Panc1 (cell line): Measurements from ENCODE around the gene ZDHHC11B.
"Not testable (repeated sequence)": the region's sequence is repeated elsewhere in the genome, so short reads cannot be mapped to it uniquely, and the experiment has no call there.

Experiments
- CTCF ChIP-seq: fragments of 450-650 bp; IDR thresholded peaks from 2 replicates; pipeline ENCODE4 v1.5.1; 2017; ENCODE audit warnings: mild to moderate bottlenecking
- SIN3A ChIP-seq: IDR thresholded peaks from 2 replicates; pipeline ENCODE4 v1.6.1; 2012; ENCODE audit warnings: low read depth, mild to moderate bottlenecking, low read length, moderate library complexity, borderline replicate concordance; ENCODE audit not compliant: insufficient read depth
- TCF7L2 ChIP-seq: IDR thresholded peaks from 2 replicates; pipeline ENCODE4 v1.6.1; 2011; ENCODE audit warnings: mild to moderate bottlenecking, low read depth, low read length, inconsistent platforms

DNA sequence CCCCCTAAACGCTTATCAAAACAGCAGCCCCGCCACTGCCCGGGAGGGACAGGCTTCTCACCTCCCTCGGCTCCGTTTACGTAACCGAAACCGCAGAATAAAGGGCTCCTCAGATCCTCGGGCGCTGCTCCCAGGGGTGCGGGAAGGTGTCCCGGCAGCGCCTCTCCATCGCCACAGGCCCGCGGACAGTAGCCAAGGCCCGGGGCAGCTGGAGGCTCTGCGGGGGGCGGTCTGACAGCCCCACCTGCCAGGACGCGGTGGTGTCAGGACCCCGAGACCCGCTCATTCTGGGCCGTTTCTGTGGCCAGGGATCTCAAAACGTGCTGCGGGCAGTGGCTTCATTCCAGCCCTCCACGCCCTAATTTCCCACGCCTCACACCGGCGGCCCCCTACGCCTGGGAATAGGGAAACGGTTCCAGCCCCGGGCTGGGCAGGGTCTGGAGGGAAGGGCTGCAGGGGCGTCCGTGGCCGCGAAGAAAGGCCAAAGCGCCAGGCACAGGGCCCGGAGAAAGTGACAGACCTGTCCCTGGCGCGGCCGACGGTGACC is 575 bp downstream of the ZDHHC11B start:
- TF ChIP-seq CTCF, SIN3A, TCF7L2: not testable (repeated sequence)
